ENCODE data around the gene CABP7.

The CABP7 gene

GRCh38 chr22:29710922-29711593 lies 8.7 kb upstream of the CABP7 start:
- peaks cover 4% of the 10 kb centered on the region for H3K9me3 Mint-ChIP-seq
- H3K27ac Mint-ChIP-seq = no peak overlapping the region
- no peaks in the 10 kb centered on the region for H3K36me3 Mint-ChIP-seq
- H3K4me3 Mint-ChIP-seq = no peak overlapping the region
- peaks cover 88% of the 10 kb centered on the region for H3K27me3 Mint-ChIP-seq
- ATAC-seq = no peak
- no peaks in the 10 kb centered on the region for H3K4me1 Mint-ChIP-seq

DNA sequence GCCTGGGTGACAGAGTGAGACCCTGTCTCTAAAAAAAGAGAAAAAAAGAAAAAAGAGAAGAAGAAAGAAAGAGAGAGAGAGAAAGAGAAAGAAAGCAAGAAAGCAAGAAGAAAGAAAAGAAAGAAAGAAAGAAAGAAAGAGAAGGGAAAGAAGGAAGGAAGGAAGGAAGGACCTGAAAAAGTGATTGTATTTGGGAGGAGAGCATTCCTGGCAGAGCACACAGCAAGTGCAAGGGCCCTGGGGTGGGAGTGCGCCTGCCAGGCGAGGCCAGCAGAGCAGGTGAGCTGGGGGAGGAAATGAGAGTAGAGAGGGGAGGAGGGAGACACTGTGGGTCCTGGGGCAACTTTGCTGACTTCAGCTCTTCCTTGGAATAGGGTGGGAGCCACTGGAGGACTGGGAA lies 7.7 kb upstream of the CABP7 start:
- Mint-ChIP-seq H3K4me3 (no peak overlapping the region), H3K9me3 (peaks cover 4% of the 10 kb centered on the region), H3K27me3 (peaks cover 88% of the 10 kb centered on the region), H3K36me3 (no peaks in the 10 kb centered on the region), H3K27ac (no peak overlapping the region), H3K4me1 (no peaks in the 10 kb centered on the region)
- ATAC-seq = no peak

DNA sequence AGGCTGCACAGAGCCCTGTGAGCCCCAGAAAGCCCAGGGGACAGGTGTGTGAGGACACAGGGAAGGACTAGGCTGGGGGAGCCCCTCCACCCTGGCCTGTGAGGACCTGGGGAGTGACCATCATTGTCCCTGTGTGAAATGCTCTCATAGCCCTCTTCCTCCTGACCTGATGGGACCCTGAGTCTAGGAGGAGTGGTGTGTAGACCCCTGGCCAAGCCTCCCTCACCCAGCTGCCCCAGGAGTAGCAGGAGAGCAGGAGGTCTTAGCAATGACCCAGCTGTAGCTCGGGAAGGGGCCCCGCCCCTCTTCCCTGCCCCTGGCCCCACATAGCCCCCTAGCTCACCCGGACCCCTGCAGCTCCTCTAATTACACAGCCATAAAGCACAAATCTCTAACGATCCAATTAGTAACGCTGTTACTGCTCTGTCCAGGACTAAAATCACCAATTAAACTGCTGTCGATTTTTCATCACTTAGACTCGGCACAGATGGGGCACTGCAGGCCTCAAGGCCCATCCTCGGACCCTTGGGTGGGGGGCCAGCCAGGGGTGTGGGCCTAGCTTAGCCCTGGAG lies 6.6 kb upstream of the CABP7 start:
- H3K27ac Mint-ChIP-seq = no peak overlapping the region
- no peaks in the 10 kb centered on the region for H3K36me3 Mint-ChIP-seq
- peaks cover 4% of the 10 kb centered on the region for H3K9me3 Mint-ChIP-seq
- H3K4me3 Mint-ChIP-seq = no peak overlapping the region
- H3K27me3 Mint-ChIP-seq = peaks cover 89% of the 10 kb centered on the region
- ATAC-seq = no peak
- H3K4me1 Mint-ChIP-seq = no peaks in the 10 kb centered on the region

GRCh38 chr22:29715240-29715639 lies 4.6 kb upstream of the CABP7 start:
- peaks cover 4% of the 10 kb centered on the region for H3K9me3 Mint-ChIP-seq
- peaks cover 13% of the 10 kb centered on the region for H3K4me1 Mint-ChIP-seq
- peaks cover 93% of the 10 kb centered on the region for H3K27me3 Mint-ChIP-seq
- no peak overlapping the region for H3K4me3 Mint-ChIP-seq
- no peak overlapping the region for H3K27ac Mint-ChIP-seq
- ATAC-seq = no peak
- no peaks in the 10 kb centered on the region for H3K36me3 Mint-ChIP-seq

- peaks cover 4% of the 10 kb centered on the region for H3K9me3 Mint-ChIP-seq
- peaks cover 88% of the 10 kb centered on the region for H3K27me3 Mint-ChIP-seq
- H3K36me3 Mint-ChIP-seq = no peaks in the 10 kb centered on the region
- peaks cover 13% of the 10 kb centered on the region for H3K4me1 Mint-ChIP-seq
- no peak for ATAC-seq
- no peak overlapping the region for H3K4me3 Mint-ChIP-seq
- no peak overlapping the region for H3K27ac Mint-ChIP-seq
Measured at GRCh38 chr22:29715705-29716104, 4.1 kb upstream of the CABP7 start.

- H3K4me1 Mint-ChIP-seq = peaks cover 13% of the 10 kb centered on the region
- H3K27me3 Mint-ChIP-seq = peaks cover 87% of the 10 kb centered on the region
- peaks cover 2% of the 10 kb centered on the region for H3K9me3 Mint-ChIP-seq
- no peak overlapping the region for H3K4me3 Mint-ChIP-seq
- no peaks in the 10 kb centered on the region for H3K36me3 Mint-ChIP-seq
- ATAC-seq = no peak
- H3K27ac Mint-ChIP-seq = no peak overlapping the region
Measured at GRCh38 chr22:29716814-29717545, 2.8 kb upstream of the CABP7 start.

DNA sequence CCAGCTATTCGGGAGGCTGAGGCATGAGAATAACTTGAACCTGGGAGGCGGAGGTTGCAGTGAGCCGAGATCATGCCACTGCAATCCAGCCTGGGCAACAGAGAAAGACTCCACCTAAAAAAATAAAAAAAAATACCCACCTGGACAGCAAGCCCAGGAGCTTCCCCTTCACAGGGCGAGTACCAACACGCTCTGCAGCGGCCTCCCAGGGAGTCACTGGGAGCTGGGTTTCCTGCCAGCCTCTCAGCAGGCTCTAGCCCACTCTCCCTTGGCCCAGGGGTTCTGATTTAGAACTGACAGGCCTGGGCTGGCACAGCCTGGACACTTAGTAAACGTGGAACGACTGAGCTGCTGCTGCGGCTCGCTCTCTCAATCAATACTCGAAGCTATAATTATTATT lies 2.0 kb upstream of the CABP7 start:
- no peak for ATAC-seq
- Mint-ChIP-seq H3K27ac (no peak overlapping the region), H3K9me3 (no peaks in the 10 kb centered on the region), H3K4me3 (no peak overlapping the region), H3K27me3 (peaks cover 87% of the 10 kb centered on the region), H3K36me3 (no peaks in the 10 kb centered on the region), H3K4me1 (peaks cover 13% of the 10 kb centered on the region)

GRCh38 chr22:29718949-29719898 lies 579 bp upstream of the CABP7 start:
- Mint-ChIP-seq H3K4me1 (peaks cover 13% of the 10 kb centered on the region), H3K4me3 (peak overlapping the region; percentile 73), H3K27ac (no peak overlapping the region), H3K9me3 (no peaks in the 10 kb centered on the region), H3K36me3 (no peaks in the 10 kb centered on the region), H3K27me3 (peaks cover 85% of the 10 kb centered on the region)
- ATAC-seq = no peak

- peaks cover 69% of the 10 kb centered on the region for H3K27me3 Mint-ChIP-seq
- H3K4me1 Mint-ChIP-seq = peaks cover 13% of the 10 kb centered on the region
- no peak overlapping the region for H3K4me3 Mint-ChIP-seq
- no peaks in the 10 kb centered on the region for H3K36me3 Mint-ChIP-seq
- H3K27ac Mint-ChIP-seq = no peak overlapping the region
- no peaks in the 10 kb centered on the region for H3K9me3 Mint-ChIP-seq
- ATAC-seq = no peak
Measured at GRCh38 chr22:29720811-29721323, 1.1 kb downstream of the CABP7 start.

DNA sequence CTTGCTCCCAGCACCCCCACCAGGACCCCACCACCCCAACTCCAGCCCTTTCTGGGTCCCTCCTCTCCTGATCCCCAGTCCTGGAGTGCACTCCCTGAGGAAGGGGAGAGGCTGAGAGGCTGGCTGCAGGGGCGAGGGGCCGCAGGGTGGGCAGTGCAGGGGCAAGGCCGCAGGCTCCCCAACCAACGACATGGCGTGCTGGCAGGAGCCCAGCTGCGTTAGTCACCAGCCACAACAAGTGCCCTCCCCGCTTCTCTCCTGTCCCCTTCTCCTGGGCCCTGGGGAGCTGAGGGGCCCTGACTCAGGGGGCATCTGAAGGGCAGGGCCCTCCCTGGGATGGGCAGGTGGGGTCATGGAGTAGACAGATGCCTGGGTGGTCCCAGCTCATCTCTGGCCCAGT lies 2.3 kb downstream of the CABP7 start:
- no peaks in the 10 kb centered on the region for H3K36me3 Mint-ChIP-seq
- H3K9me3 Mint-ChIP-seq = no peaks in the 10 kb centered on the region
- no peak overlapping the region for H3K4me3 Mint-ChIP-seq
- H3K27ac Mint-ChIP-seq = no peak overlapping the region
- ATAC-seq = no peak
- peaks cover 56% of the 10 kb centered on the region for H3K27me3 Mint-ChIP-seq
- peaks cover 17% of the 10 kb centered on the region for H3K4me1 Mint-ChIP-seq

- Mint-ChIP-seq H3K36me3 (no peaks in the 10 kb centered on the region), H3K4me1 (peaks cover 17% of the 10 kb centered on the region), H3K27ac (no peak overlapping the region), H3K9me3 (no peaks in the 10 kb centered on the region), H3K27me3 (peaks cover 52% of the 10 kb centered on the region), H3K4me3 (no peak overlapping the region)
- no peak for ATAC-seq
Measured at GRCh38 chr22:29722587-29722986, 2.8 kb downstream of the CABP7 start.

GRCh38 chr22:29723766-29724165 lies 4.0 kb downstream of the CABP7 start:
- no peak overlapping the region for H3K4me3 Mint-ChIP-seq
- no peak for ATAC-seq
- no peaks in the 10 kb centered on the region for H3K36me3 Mint-ChIP-seq
- no peaks in the 10 kb centered on the region for H3K9me3 Mint-ChIP-seq
- peaks cover 16% of the 10 kb centered on the region for H3K4me1 Mint-ChIP-seq
- H3K27me3 Mint-ChIP-seq = peaks cover 40% of the 10 kb centered on the region
- no peak overlapping the region for H3K27ac Mint-ChIP-seq

GRCh38 chr22:29724843-29725242 lies 5.0 kb downstream of the CABP7 start:
- Mint-ChIP-seq H3K9me3 (no peaks in the 10 kb centered on the region), H3K4me1 (peaks cover 5% of the 10 kb centered on the region), H3K27me3 (peaks cover 29% of the 10 kb centered on the region), H3K36me3 (no peaks in the 10 kb centered on the region), H3K4me3 (no peak overlapping the region), H3K27ac (no peak overlapping the region)
- no peak for ATAC-seq

DNA sequence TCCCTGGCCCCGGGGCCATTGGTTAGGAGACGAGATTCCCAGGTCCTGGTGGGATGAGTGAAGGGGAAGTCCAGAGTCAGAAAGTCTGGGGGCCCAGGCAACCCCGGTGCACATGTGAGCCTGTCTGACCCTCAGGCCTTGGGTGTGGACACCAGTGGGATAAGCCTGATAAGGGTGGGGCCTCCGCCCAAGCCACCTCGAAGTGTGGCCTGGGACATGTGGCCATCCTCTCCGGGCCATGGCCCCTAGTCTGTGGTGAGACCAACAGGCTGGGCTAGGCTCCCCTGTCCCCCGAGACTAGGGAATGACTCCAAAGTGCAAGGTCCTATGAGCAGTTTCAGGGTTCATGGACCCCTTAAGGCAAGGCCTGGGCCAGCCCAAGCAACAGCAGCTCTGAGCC lies 6.3 kb downstream of the CABP7 start:
- H3K27me3 Mint-ChIP-seq = peaks cover 26% of the 10 kb centered on the region
- ATAC-seq = no peak
- peaks cover 7% of the 10 kb centered on the region for H3K36me3 Mint-ChIP-seq
- H3K9me3 Mint-ChIP-seq = no peaks in the 10 kb centered on the region
- no peak overlapping the region for H3K27ac Mint-ChIP-seq
- H3K4me3 Mint-ChIP-seq = no peak overlapping the region
- peaks cover 5% of the 10 kb centered on the region for H3K4me1 Mint-ChIP-seq

Data from stimulated activated memory B cell treated with anti-CD40 and anti-IgM and Interleukin-4, amounts not matched to agents 10 μg/mL and 1 μg/mL and 100 μg/mL, for 72 hours (primary cell).